ENCODE data around the gene FXYD2. TPM values are rescaled to one million over a fixed set of nuclear protein-coding genes. Genes with fewer than 3 reads are reported as not detected.

FXYD2 gene
- total and polyA plus RNA-seq, 2 of the 4 experiments (the other 2 are of a cell fraction), result 0.09 TPM; not detected in 1

GRCh38 chr11:117839936-117840813 lies 15.6 kb upstream of the FXYD2 start:
- no TSS peak for BruUV-seq (replicated peaks)

More at GRCh38 chr11:117839936-117840813, 15.6 kb upstream of the FXYD2 start:
- Histone ChIP-seq H3K9me3 (ENCODE audit: control insufficient read depth, insufficient read depth, low read length) (no peaks in the 10 kb centered on the region), H2AFZ (replicated peaks; ENCODE audit: low read length, poor library complexity) (no peak overlapping the region), H4K20me1 (ENCODE audit: insufficient read depth, low read length) (no peaks in the 10 kb centered on the region), H3K14ac (replicated peaks; ENCODE audit: low read depth, low read length) (no peak overlapping the region), H3K4me1 (ENCODE audit: control insufficient read depth, insufficient read depth, low read length) (no peaks in the 10 kb centered on the region), H3K9ac (ENCODE audit: low read depth, low read length) (no peak overlapping the region), H4K8ac (ENCODE audit: low read depth in 2 of 2, low read length in 2 of 2) (no peak overlapping the region), H2BK20ac (ENCODE audit: low read depth, low read length) (no peak overlapping the region), H3K9me1 (ENCODE audit: insufficient read depth, low read length) (no peaks in the 10 kb centered on the region), H3K4ac (ENCODE audit: low read depth, low read length) (no peak overlapping the region), H3K18ac (ENCODE audit: low read depth, low read length) (no peak overlapping the region), H2AK5ac (ENCODE audit: low read depth, low read length) (no peak overlapping the region), H2AK9ac (replicated peaks; ENCODE audit: low read depth, low read length, poor library complexity) (no peak overlapping the region), H4K91ac (ENCODE audit: insufficient read depth, low read depth, low read length) (no peak overlapping the region), H2BK120ac (ENCODE audit: low read depth, low read length) (no peak overlapping the region), H3K4me3 (ENCODE audit: insufficient read depth, low read depth, low read length) (no peak overlapping the region), H3K23ac (ENCODE audit: low read depth, low read length) (no peak overlapping the region), H3K27me3 (ENCODE audit: control insufficient read depth, insufficient read depth, low read length) (peaks cover 20% of the 10 kb centered on the region), H4K5ac (ENCODE audit: low read depth, low read length) (no peak overlapping the region), H3K56ac (ENCODE audit: extremely low read depth, insufficient read depth, low read length) (no peak overlapping the region), H3K36me3 (ENCODE audit: control insufficient read depth, insufficient read depth, low read length) (no peaks in the 10 kb centered on the region), H2BK15ac (ENCODE audit: low read depth, low read length) (no peak overlapping the region), H3K4me2 (ENCODE audit: low read depth, low read length) (no peak overlapping the region), H3K27ac (ENCODE audit: insufficient read depth, low read length) (no peak overlapping the region), H3K79me1 (ENCODE audit: low read depth in 1 of 2, low read length in 2 of 2) (no peaks in the 10 kb centered on the region), H2BK5ac (ENCODE audit: low read depth, low read length, poor library complexity, severe bottlenecking) (no peak overlapping the region)
- in situ Hi-C loops (cut with MboI; ENCODE audit: low sequenced_read_pairs), result loop anchor here (5.0 kb wide), 1 partner anchor 107 kb away; no protein-coding TSS in a partner anchor
- intact Hi-C loops (cut with micrococcal nuclease), result no loop called here
- CTCF ChIA-PET, result no interaction called here
- POLR2A ChIA-PET (ENCODE audit: unreplicated experiment), result no interaction called here
- ATAC-seq (ENCODE audit: low read depth) (no peak), DNase-seq (no peak)
- TF ChIP-seq BHLHE40 (IDR thresholded peaks at IDR 0.05; ENCODE audit: low read depth, low read length), result no peak
- no peak for TF ChIP-seq FOS (IDR thresholded peaks at IDR 0.05; ENCODE audit: low read depth, low read length)
- no peak for TF ChIP-seq POLR2A (IDR thresholded peaks at IDR 0.05; ENCODE audit: low read depth, low read length)
- WGBS, 2 experiments (ENCODE audit: extremely low coverage in 2 of 2, insufficient read length in 1 of 2), result 74% methylated on average over 3 of the region's 10 CpGs; no CpG with 5 or more reads in 1 of the 2 experiments
- dilution Hi-C loops (cut with HindIII; ENCODE audit: low sequenced_read_pairs, unreplicated experiment), result no loop called here

All from IMR-90 (cell line).